GM21529 (cell line): ENCODE data around the gene JAK1.
A peak's percentile ranks its signal among the peaks of the same experiment; 100 is the strongest.

Experiments
- ATAC-seq: cut with Tn5 transposase; IDR thresholded peaks from one replicate; pipeline ENCODE4 v1.9.1; 2021; ENCODE audit not compliant: unreplicated experiment

JAK1 gene

DNA sequence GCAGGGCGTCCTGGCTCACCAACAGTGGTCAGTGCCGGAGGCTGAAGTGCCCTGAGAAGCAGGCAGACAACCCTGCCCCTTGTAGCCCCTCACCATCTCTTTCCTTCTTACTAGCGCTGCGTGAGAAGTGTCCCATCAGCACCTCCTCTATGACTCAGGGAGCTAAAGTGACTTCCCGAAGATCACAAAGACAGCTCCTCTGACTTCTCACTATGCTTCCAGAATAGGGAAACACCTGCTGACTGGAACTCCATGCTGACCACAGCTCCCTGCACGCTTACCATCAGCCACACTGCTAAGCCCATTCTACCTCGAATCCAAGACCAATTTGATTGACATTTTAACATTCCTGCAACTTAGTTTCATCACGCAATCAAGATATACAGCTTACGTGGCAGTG is 92.8 kb downstream of the JAK1 start:
- no peak for ATAC-seq

DNA sequence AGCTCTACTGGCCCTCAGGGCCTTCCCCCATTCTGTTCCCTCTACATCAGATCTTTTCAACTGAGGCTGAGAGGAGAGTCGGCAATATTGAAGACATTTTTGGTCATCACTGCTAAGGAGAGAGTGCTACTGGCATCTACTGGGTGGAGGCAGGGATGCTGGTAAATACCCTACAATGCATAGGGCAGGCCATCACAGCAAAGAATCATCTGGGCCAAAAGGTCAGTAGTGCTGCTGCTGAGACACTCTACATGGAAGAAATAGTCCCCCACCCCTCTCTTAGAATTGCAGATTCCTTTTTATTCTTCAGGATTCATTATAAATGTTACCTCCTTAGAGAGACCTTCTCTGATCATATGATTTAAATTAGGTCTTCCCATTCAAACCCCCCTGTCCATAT is 94.3 kb downstream of the JAK1 start:
- ATAC-seq = no peak

DNA sequence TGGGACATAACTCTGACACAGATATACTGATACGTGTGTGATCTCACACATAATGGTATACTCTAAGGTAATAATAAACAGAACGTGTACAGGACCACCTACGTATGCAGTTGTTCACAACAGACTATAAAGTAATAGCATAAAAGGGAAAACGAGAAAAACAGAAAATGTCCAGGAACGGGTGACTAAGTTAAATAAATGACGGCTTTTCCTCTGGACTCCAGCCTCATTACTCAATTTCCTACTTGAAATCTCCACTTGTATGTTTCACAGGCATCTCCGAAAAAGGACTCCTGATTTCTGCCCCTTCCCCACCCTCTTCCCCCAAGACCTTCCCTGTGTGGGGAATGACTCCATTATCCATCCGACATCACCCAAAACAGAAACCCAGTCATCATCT is 95.1 kb downstream of the JAK1 start:
- no peak for ATAC-seq

DNA sequence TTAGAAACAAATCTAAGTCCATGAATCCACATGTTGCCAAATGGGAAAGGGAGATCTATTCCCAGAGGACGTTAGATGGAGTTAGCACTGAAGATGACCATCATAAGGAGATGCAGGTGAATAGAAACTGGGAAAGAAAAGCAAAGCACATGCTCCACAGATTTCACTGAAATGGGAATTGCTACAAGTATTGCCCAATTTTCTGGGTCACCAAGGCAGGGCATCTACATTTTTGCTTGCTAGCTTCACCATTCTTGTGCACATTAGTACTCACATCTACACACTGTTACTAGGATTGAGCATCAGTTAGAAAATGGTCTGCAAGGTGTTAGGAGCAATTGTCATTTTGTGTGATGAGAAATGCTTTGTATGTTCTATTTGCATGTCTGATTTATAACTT is 99.1 kb downstream of the JAK1 start:
- ATAC-seq = no peak

DNA sequence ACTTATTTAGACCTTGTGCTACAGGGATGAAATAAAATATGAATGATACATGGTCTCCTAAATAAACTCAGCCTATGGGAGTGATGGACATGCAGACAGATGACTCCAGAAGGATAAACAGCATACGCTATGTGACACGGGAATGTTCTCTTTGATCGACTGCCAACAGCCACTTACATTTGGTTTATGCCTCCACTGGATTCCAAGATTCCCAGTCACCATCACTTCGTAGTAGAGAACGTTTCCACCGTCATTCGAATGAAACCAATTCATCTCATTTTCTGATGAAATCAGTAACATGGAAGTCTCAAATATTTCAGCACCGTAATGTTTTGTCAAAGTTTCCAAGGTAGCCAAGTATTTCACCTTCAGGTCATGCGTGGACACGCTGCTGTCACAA is 99.7 kb downstream of the JAK1 start:
- no peak for ATAC-seq

DNA sequence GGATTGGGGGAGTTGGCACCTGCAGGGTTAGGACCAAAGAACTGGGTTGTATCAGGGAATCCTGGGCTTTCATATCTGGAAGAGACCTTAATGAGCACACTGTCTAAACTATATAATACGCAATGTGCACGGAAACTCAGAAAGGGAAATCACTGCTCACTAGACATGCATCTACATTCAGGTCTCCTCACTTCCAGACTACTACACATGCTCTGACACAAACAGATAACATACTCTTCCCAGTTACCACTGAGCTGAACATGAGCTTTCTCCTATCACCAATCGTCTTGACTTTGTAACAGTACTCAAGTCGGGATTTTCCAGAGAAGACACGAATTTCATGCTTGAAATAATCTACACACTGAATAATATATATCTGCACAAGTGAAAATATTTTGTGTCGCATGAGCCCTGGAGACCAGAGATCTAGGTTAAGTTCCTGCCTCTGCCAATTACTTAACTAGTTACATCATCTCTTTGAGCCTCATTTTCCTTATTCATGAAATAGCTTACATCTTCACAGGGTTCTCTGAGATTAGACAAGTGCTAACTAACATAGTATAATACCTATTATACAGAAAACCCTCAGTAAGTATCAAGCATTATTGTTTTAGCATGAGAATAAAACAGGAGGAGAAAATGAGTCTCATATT is 101.1 kb downstream of the JAK1 start:
- no peak for ATAC-seq

DNA sequence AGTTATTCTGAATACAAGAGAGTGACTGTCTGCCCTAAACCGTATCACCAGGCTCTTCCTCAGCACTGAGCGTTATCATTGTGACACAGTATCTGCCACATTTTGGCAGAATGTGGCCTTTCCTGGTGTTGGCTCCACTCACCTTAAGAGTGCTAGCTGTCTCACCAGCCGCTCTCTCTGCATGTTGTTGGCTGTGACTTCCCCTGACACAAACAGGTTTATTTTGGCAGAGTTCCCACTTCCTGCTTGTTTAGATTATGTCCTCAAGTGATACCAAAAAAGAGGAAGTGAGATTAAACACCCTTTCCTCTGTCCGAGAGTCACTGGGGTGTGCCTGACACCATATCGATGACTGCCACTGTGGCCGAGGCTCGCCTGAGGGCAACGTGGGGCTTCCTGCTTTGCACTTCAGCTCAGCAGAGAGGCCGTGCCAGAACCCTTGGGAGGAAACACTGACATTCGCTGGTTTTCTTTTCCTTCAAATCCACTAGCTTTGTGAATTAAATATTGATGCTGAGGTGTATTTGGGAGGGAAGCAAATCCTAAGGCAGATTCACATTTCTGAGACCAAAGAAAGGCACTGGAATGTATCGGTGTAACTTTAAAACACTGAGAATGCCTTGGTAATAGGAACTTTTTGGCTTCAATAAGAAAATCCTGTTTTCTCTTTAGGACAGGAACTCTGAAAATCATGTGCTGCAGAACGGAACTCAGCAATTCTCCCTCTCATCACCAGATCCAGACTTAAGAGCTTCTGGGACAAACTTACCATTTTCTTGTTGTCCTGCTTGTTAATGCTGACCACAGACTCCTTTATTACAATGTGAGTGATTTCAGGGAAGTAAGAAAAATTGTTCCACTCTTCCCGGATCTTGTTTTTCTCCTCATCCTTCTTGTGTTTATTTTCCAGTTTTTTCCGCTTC is 102.1 kb downstream of the JAK1 start:
- peak; percentile 99 for ATAC-seq

DNA sequence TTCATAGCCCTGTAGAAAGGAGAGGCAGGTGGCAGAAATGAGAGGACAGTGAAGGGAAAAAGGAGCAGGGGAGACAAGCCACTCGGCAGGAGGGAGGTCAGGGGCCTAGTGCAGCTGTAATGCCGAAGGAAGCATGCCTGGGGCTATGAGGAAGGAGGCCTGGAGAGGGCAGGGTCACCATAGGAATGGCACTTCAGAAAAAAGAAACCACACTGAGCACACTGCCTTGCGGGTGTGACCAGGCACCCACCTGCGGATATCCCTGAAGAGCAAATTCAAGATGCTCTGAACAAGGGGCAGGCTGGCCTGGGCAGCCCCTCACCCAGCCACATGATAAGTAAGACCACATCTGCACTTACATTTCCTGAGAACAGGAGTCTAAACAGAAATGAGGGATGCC is 104.7 kb downstream of the JAK1 start:
- no peak for ATAC-seq

DNA sequence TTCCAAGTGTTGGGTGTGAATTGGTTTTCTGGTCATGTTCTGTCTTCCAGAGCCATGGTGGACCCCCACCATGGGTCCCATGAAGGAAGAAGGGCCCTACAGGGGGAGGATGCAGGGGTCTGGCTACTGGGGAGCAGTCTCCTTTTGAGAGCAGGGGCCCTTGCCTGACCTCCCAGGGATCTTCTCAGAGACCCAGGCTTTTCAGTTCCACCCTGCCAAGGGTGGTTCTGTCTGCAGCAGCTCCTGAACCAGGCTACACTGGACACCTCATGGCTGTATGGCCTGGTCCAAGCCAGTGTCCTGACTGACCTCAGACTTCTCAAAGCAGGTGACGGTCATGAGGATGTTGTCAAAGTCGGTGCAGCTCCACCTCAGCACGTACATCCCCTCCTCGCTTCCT is 109.0 kb downstream of the JAK1 start:
- no peak for ATAC-seq

DNA sequence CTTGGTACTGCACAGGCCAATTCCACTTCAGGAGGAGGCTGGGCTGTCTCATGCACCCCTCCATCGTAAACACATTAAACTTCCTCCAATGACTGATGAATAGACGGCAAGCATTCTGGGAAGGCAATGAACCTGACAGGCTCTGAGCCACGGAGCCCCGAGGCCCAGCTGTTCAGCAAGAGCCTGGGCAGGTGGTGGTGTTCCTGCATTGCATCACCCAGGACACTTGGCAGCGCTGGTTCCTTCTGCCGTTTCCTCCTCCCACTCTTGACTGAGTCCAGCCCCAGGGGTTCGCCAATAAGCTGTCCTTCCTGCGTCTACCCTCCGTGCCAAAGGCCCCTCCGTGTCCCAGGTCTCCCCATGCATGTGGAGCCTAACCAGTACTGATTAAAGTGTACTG is 109.8 kb downstream of the JAK1 start:
- no peak for ATAC-seq

DNA sequence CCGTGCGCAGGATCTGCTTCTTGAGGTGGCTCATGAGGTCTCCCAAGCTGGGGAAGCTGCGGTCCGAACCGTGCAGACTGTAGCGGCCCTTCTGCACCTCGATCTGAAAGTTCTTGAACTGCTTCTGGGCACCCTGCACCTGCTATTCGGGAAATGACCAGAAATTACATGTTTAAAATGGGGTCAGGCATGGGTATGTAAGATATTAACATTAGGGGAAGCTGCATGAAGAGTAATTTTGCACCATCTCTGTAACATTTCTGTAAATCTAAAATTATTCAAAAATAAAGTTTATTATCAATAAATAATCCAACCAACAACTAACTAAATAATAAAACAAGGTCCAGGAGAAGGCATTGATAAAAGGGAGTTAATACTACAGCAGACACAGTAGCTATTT is 110.8 kb downstream of the JAK1 start:
- no peak for ATAC-seq

DNA sequence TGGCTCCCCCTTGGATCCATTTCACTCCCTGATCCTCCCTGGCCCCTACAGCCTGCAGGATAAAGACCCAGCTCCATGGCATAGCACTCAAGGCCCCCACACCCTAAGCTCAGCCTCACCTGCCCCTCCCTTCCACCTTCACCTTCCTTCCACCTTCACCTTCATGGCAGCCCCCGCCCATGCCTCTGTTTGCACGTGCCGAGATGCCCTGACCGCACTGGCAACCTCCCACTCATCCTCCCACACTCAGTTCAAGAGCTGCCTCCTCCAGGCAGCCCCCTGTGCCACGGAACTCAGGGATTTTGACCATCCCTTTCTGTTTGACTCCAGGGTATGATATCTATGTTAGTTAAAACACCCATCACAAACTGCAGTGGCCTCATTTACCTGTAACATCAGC is 111.7 kb downstream of the JAK1 start:
- no peak for ATAC-seq

DNA sequence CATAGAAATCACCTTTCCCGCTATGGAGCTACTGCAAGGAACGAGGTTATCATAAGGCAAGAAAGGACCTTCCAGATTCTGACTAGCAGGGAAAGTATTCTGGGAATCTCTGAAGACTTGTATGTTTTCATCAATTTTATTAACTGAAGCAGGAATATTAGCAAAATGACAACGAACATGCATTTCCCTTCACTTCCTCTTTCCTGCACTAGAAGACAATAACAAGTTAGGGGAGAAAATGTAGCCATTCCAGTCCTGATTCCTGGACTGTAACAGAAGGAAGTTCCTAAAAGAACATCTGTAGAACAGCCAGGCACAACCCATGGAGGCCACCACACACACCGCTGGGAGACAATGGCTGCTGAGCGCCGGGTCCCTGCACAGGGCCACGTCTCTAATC is 114.7 kb downstream of the JAK1 start:
- no peak for ATAC-seq

DNA sequence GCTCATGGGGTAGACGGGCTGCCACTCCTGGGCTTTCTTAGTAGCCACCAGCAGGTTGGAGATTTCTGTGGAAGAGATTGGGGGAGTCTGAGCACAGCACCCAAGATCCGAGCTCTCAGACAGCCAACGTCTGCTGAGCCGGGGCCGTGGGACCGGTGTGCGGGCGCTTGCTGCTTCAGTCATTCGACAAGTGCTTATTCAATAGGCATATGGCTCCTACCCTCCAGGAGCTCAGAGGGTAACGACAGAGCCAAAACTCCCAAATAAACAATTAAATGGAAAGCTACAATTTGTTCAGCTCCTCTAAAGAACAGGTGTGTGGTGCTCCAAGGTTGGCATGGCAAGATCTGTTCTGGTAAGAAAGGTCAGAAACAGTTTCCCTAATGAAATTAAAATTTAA is 115.5 kb downstream of the JAK1 start:
- ATAC-seq = no peak

DNA sequence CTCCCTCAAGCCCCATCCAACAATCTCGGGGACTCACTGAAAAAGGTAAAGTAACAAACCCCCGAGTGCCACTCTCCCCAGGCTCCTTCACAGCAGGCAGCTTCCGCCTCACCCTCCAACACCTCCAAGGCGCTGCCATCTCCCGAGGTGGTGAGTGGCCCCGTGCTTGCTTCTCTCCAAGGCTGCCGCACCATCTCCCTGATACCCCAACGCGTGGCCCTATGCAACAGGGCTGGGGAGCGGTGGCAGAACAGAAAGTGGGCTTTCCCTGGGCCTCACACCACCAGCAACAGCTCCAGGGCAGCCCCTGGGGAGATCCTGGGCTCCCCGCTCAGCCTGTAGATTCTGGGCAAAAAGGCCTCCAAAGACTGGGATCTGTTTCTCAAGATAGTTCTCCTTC is 116.4 kb downstream of the JAK1 start:
- no peak for ATAC-seq

DNA sequence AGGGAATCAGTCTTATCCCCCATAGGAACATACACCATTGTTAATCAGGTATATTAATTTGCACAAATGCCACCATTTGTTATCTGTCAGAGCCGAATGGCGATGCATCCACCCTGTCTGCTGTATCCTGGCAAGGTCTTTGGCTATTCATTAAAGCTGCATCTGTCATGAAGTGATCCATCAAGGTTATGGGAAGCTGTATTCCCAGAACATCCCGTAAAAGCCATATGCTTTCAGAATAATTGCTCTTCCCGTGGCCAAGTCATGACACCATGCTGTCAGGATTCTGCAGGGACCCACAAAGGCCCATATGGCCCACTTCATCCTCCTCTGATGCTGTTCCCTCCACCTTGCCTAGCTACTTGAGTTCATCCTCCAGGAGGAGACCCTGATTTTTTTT is 117.5 kb downstream of the JAK1 start:
- ATAC-seq = no peak

DNA sequence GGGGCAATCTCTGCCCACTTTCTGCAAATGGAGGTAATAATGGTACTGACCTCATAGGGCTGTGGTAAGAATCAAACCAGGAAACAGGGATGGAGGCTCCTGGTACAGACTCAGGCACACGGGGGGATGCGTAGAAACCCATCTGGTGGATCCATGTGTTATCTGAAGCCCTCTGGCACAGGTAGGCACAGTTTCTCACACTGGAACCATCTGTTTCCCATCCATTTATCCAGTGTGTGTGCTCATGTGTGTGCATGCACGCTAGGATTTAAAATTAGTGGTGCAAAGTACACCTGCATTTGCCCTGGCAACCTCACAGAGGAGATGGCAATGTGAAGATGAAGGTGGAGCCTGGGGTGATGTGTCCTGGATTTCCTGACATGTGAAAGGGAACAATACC is 118.2 kb downstream of the JAK1 start:
- no peak for ATAC-seq

DNA sequence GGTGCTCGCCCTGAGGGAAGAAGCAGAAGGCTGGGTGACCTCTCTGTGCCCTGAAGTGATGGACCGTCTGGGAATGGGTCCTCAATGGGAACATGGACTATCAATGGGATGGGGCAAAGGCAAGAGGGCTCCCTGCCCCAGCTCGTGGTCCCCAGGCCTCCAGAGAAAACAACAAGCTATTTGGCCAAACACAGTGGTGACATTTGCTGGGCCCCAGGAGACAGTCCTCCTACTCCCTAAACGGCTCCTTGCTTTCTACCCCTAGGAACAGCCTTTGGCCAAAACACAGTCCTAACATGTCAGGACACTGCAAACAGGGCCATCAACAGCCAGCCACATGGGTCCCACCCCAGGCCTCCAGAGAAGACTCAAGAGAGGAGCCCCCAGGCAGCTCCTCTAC is 118.7 kb downstream of the JAK1 start:
- ATAC-seq = no peak

DNA sequence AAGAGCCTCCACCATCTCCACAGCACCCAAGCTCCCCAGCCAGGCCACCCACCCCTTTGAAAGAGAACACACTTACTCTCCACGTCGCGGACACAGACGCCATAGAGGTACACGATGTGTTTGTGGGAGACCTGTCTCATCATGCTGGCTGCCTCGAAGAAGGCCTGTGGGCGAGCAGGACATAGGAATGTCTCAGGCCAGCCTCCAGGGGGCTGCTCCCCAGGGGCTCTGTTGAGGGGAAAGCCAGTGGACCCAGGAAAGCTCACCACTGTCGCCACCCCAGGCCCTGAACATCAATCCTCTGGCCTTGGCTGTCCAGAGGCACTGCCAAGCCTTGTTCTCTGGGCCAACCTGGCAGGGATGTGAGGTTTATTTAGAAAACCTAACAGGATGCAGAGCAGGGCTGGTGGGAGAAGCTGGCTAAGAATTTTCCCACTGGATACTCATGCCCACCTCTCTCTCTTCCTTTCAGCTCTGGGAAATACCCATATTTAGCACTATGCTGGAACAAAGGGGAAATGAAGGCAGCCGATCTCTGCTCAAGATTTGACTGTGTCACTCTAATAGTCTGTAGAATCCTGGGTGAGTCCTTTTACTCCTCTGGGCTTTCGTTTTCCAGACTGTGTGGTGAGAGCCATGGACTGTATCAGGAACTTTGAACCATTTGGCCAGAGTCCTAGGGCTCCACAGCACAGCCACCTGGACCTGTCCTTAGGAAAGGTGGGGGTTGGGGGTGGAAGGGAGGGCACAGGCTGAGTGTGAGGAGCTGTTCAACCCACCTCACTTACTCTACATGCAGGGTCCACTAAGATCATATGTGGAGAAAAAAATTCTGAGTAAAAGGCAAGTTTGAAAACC is 119.5 kb downstream of the JAK1 start:
- ATAC-seq = no peak

DNA sequence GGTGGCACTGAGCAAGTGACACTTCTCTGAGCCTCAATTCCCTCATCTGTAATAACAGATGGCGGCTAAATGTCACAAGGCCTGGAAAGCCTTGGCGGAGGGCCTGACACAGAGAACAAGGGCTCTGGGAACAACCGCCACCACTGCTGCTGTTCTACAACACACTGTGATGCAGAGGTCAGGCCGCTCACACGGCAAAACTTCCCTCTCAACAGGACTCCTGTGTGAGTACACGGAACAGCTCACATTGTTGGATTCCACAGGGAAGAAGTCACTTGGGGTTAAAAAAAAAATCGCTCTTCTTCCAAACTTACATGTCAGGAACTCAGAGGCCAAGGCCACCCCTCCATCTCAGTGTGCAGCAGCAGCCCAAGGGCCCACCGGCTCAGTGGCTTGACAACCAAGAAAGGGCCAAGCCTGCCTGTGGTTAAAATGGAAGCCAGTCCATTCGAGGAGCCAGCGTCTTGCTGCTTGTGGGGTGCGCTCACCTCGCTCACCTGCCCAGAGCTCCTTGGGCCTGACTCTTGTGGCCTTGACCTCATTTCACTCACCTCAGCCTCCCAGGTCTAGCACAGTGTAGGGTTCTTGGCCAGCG is 120.4 kb downstream of the JAK1 start:
- ATAC-seq = no peak

DNA sequence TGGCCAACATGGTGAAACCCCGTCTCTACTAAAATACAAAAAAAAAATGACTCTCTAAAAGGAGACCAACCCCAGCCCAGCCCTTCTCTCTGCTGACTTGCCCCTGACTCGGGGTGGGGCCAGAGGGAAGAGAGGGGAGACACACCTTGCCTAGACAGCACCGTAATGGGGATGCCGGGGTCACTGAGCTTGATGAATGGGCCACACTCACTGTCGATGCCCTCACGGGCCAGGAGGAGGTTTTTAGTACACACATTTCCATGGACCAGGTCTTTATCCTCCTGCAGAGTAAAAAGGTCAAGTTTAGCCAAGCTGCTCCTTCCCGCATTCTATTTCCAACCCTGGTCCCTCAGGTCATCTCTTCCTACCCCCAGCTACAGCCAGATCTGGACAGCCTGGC is 121.7 kb downstream of the JAK1 start:
- no peak for ATAC-seq
